ENCODE measurements around the gene ISOC2.

GRCh38 chr19:55481148-55481793, 19.8 kb upstream of the ISOC2 start:
- no peak for TF ChIP-seq ELK1 (IDR thresholded peaks at IDR 0.05; ENCODE audit: low read depth, low read length)
- no peak for TF ChIP-seq RCOR1 (IDR thresholded peaks at IDR 0.05; ENCODE audit: low read depth, low read length)
- TF ChIP-seq NR3C1 (IDR thresholded peaks at IDR 0.05): no peak
- TF ChIP-seq POLR2A (IDR thresholded peaks at IDR 0.05; ENCODE audit: low read length): no peak
- no peak for TF ChIP-seq HDAC2 (IDR thresholded peaks at IDR 0.05)
- no peak for TF ChIP-seq SREBF2 (IDR thresholded peaks at IDR 0.05)
- TF ChIP-seq CHD2 (IDR thresholded peaks at IDR 0.05; ENCODE audit: low read length, partially characterized antibody): no peak
- TF ChIP-seq SMC3 (IDR thresholded peaks at IDR 0.05): no peak

Data from A549 (cell line).